OCI-LY1 (cell line): ENCODE data around the gene KANSL1.

Source experiments
- H2AFZ ChIP-seq: fragments of 200-600 bp; sonication (generic), shearing (Covaris generic); 2 replicates; pipeline ENCODE4 v1.6.0; 2014; ENCODE audit warnings: antibody characterized with exemption, mild to moderate bottlenecking, low read length
- H3F3A ChIP-seq: fragments of 200-600 bp; sonication (generic), shearing (Covaris generic); 2 replicates; pipeline ENCODE4 v1.6.0; 2014; ENCODE audit warnings: mild to moderate bottlenecking, antibody characterized with exemption, low read length, moderate library complexity; ENCODE audit not compliant: insufficient read depth
- H3K27ac ChIP-seq: fragments of 200-600 bp; sonication (generic); 2 replicates; pipeline ENCODE4 v1.5.1; 2014; ENCODE audit warnings: low read length, mixed run types, mild to moderate bottlenecking, low read depth; ENCODE audit not compliant: poor library complexity, severe bottlenecking
- H3K27me3 ChIP-seq: fragments of 200-600 bp; sonication (generic); 2 replicates; pipeline ENCODE4 v1.6.0; 2014; ENCODE audit warnings: antibody characterized with exemption, mild to moderate bottlenecking, low read length, moderate library complexity; ENCODE audit not compliant: insufficient read depth
- H3K36me3 ChIP-seq: fragments of 200-600 bp; sonication (generic); 2 replicates; pipeline ENCODE4 v1.6.1; 2014; ENCODE audit warnings: mild to moderate bottlenecking, antibody characterized with exemption, low read length, moderate library complexity, mixed read lengths; ENCODE audit not compliant: insufficient read depth
- H3K4me1 ChIP-seq: fragments of 200-600 bp; sonication (generic); 2 replicates; pipeline ENCODE4 v1.5.1; 2014; ENCODE audit warnings: mild to moderate bottlenecking, low read length, moderate library complexity; ENCODE audit not compliant: insufficient read depth, severe bottlenecking
- H3K4me2 ChIP-seq: fragments of 200-600 bp; sonication (generic), shearing (Covaris generic); 2 replicates; pipeline ENCODE4 v1.6.1; 2014; ENCODE audit warnings: low read length
- H3K4me3 ChIP-seq: fragments of 200-600 bp; sonication (generic); 2 replicates; pipeline ENCODE4 v1.5.1; 2014; ENCODE audit warnings: low read length, low read depth, mild to moderate bottlenecking, mixed read lengths; ENCODE audit not compliant: poor library complexity, severe bottlenecking
- H3K79me2 ChIP-seq: fragments of 200-600 bp; shearing (Covaris generic); 2 replicates; pipeline ENCODE4 v1.6.1; 2016; ENCODE audit warnings: mixed run types, low read length, mixed read lengths; ENCODE audit not compliant: insufficient read depth
- H3K9ac ChIP-seq: fragments of 200-600 bp; sonication (generic), shearing (Covaris generic); 2 replicates; pipeline ENCODE4 v1.6.1; 2014; ENCODE audit warnings: mild to moderate bottlenecking, low read length, mixed read lengths
- H3K9me2 ChIP-seq: fragments of 200-600 bp; sonication (generic), shearing (Covaris generic); 2 replicates; pipeline ENCODE4 v1.6.1; 2014; ENCODE audit warnings: low read depth, mild to moderate bottlenecking, low read length, mixed read lengths
- H3K9me3 ChIP-seq: fragments of 200-600 bp; shearing (Covaris generic); 2 replicates; pipeline ENCODE4 v1.6.1; 2014; ENCODE audit warnings: low read length, mixed read lengths
- H4K20me1 ChIP-seq: fragments of 200-600 bp; sonication (generic), shearing (Covaris generic); 2 replicates; pipeline ENCODE4 v1.6.0; 2016; ENCODE audit warnings: mild to moderate bottlenecking, low read length; ENCODE audit not compliant: insufficient read depth
- EZH2 ChIP-seq: fragments of 200-600 bp; sonication (generic), shearing (Covaris generic); IDR thresholded peaks from 2 replicates; pipeline ENCODE4 v1.8.0; 2017; ENCODE audit warnings: borderline replicate concordance, mixed run types, mild to moderate bottlenecking, antibody characterized with exemption, low read length, moderate library complexity, mixed read lengths
- TF ChIP-seq, protein P1 (sequence below): fragments of 200-600 bp; sonication (generic), shearing (Covaris generic); IDR thresholded peaks from 2 replicates; pipeline ENCODE4 v1.5.1; 2017; ENCODE audit warnings: mild to moderate bottlenecking, antibody characterized with exemption, low read length, moderate library complexity, mixed read lengths

KANSL1 gene

GRCh38 chr17:46163316-46163715 lies 29.9 kb downstream of the KANSL1 start:
- H2AFZ ChIP-seq, result no peak overlapping the region
- H3K27ac ChIP-seq, result no peak overlapping the region
- H3K9me2 ChIP-seq, result no peaks in the 10 kb centered on the region
- peaks cover 46% of the 10 kb centered on the region for H3K4me1 ChIP-seq
- no peaks in the 10 kb centered on the region for H3K27me3 ChIP-seq
- TF ChIP-seq, protein P1, sequence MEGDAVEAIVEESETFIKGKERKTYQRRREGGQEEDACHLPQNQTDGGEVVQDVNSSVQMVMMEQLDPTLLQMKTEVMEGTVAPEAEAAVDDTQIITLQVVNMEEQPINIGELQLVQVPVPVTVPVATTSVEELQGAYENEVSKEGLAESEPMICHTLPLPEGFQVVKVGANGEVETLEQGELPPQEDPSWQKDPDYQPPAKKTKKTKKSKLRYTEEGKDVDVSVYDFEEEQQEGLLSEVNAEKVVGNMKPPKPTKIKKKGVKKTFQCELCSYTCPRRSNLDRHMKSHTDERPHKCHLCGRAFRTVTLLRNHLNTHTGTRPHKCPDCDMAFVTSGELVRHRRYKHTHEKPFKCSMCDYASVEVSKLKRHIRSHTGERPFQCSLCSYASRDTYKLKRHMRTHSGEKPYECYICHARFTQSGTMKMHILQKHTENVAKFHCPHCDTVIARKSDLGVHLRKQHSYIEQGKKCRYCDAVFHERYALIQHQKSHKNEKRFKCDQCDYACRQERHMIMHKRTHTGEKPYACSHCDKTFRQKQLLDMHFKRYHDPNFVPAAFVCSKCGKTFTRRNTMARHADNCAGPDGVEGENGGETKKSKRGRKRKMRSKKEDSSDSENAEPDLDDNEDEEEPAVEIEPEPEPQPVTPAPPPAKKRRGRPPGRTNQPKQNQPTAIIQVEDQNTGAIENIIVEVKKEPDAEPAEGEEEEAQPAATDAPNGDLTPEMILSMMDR, result no peak
- no peak for TF ChIP-seq EZH2
- H3K9ac ChIP-seq, result no peak overlapping the region
- H3K4me2 ChIP-seq, result no peak overlapping the region
- no peaks in the 10 kb centered on the region for H3K9me3 ChIP-seq
- H4K20me1 ChIP-seq, result no peaks in the 10 kb centered on the region
- peaks cover 99% of the 10 kb centered on the region for H3K79me2 ChIP-seq
- peaks cover 24% of the 10 kb centered on the region for H3K36me3 ChIP-seq
- no peak overlapping the region for H3K4me3 ChIP-seq
- H3F3A ChIP-seq, result no peaks in the 10 kb centered on the region

DNA sequence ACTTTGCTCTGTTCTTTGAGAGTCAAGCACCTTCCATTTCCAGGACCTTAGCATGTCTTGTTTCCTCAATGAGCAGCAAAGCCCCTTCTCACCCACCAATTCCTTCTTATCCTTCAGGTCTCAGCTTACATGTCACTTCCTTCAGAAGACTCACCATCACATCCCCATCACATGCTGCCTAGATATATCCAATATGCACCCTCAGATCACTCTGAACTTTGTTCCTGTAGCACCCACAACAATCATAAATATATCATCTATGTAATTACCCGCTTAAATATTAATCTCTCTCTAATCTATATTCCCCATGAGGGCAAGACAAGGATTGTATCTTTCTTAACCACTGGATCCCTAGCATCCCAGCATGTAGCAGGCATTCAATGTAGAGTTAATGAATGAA lies 30.4 kb downstream of the KANSL1 start:
- no peaks in the 10 kb centered on the region for H3K27me3 ChIP-seq
- H3K9me3 ChIP-seq, result no peaks in the 10 kb centered on the region
- TF ChIP-seq, protein P1, result no peak
- no peak for TF ChIP-seq EZH2
- H3K9ac ChIP-seq, result no peak overlapping the region
- H3K79me2 ChIP-seq, result peaks cover 99% of the 10 kb centered on the region
- H3K27ac ChIP-seq, result no peak overlapping the region
- no peaks in the 10 kb centered on the region for H3K9me2 ChIP-seq
- H3K36me3 ChIP-seq, result peaks cover 19% of the 10 kb centered on the region; the same call in 1 of the 2 replicates
- no peaks in the 10 kb centered on the region for H3F3A ChIP-seq
- H2AFZ ChIP-seq, result no peak overlapping the region
- no peak overlapping the region for H3K4me2 ChIP-seq
- H4K20me1 ChIP-seq, result no peaks in the 10 kb centered on the region
- H3K4me3 ChIP-seq, result no peak overlapping the region
- H3K4me1 ChIP-seq, result peaks cover 41% of the 10 kb centered on the region

- Histone ChIP-seq H3F3A (no peaks in the 10 kb centered on the region), H3K4me3 (no peak overlapping the region), H3K9ac (no peak overlapping the region), H3K4me1 (peaks cover 26% of the 10 kb centered on the region), H3K36me3 (peaks cover 6% of the 10 kb centered on the region; the same call in 1 of the 2 replicates), H3K27me3 (no peaks in the 10 kb centered on the region), H4K20me1 (no peaks in the 10 kb centered on the region), H2AFZ (no peak overlapping the region), H3K4me2 (no peak overlapping the region), H3K27ac (no peak overlapping the region), H3K79me2 (peaks cover 99% of the 10 kb centered on the region), H3K9me2 (no peaks in the 10 kb centered on the region), H3K9me3 (no peaks in the 10 kb centered on the region)
- no peak for TF ChIP-seq EZH2
- TF ChIP-seq, protein P1, result no peak
These were observed 33.1 kb downstream of the KANSL1 start for GRCh38 chr17:46160169-46160568.
